D341Med (cell line): ENCODE data around the gene ZFAND6.
"Not testable (repeated sequence)": the region's sequence is repeated elsewhere in the genome, so short reads cannot be mapped to it uniquely, and the experiment has no call there.

Experiments
- DNase-seq: peaks from one replicate; pipeline ENCODE4 v3.0.0; 2012; ENCODE audit warnings: low spot score

The ZFAND6 gene

GRCh38 chr15:80058851-80059785 lies at the start of gene ZFAND6:
Gene ZFAND6, plus strand, starts transcription at chr15:80059676. Its CDS starts 60,669 bp downstream, at chr15:80120345.
- peak; percentile 97 for DNase-seq

GRCh38 chr15:80010131-80010673 lies 49.3 kb upstream of the ZFAND6 start:
- no peak for DNase-seq

GRCh38 chr15:80011041-80011523 lies 48.4 kb upstream of the ZFAND6 start:
- not testable (repeated sequence) for DNase-seq

- no peak for DNase-seq
Observed at GRCh38 chr15:80011596-80011995, 47.9 kb upstream of the ZFAND6 start.

- DNase-seq, result no peak
Observed at GRCh38 chr15:80012060-80012726, 47.3 kb upstream of the ZFAND6 start.

- DNase-seq, result not testable (repeated sequence)
Observed at GRCh38 chr15:80014186-80014585, 45.3 kb upstream of the ZFAND6 start.

- DNase-seq, result no peak
Observed at GRCh38 chr15:80015156-80015555, 44.3 kb upstream of the ZFAND6 start.

GRCh38 chr15:80016506-80016905 lies 43.0 kb upstream of the ZFAND6 start:
- not testable (repeated sequence) for DNase-seq

GRCh38 chr15:80017139-80017538 lies 42.3 kb upstream of the ZFAND6 start:
- DNase-seq, result not testable (repeated sequence)

- no peak for DNase-seq
Observed at GRCh38 chr15:80019168-80019745, 40.2 kb upstream of the ZFAND6 start.

- not testable (repeated sequence) for DNase-seq
Observed at GRCh38 chr15:80020149-80020548, 39.3 kb upstream of the ZFAND6 start.

- no peak for DNase-seq
Observed at GRCh38 chr15:80020731-80021130, 38.7 kb upstream of the ZFAND6 start.

- no peak for DNase-seq
Observed at GRCh38 chr15:80026310-80026709, 33.2 kb upstream of the ZFAND6 start.

GRCh38 chr15:80026754-80027153 lies 32.7 kb upstream of the ZFAND6 start:
- no peak for DNase-seq

GRCh38 chr15:80028937-80029336 lies 30.5 kb upstream of the ZFAND6 start:
- DNase-seq, result no peak

- DNase-seq, result no peak
Observed at GRCh38 chr15:80031841-80032240, 27.6 kb upstream of the ZFAND6 start.

GRCh38 chr15:80034629-80035028 lies 24.8 kb upstream of the ZFAND6 start:
- DNase-seq, result no peak

GRCh38 chr15:80036071-80036470 lies 23.4 kb upstream of the ZFAND6 start:
- DNase-seq, result no peak

- no peak for DNase-seq
Observed at GRCh38 chr15:80041494-80042253, 17.8 kb upstream of the ZFAND6 start.

- DNase-seq, result no peak
Observed at GRCh38 chr15:80042568-80042967, 16.9 kb upstream of the ZFAND6 start.

- DNase-seq, result not testable (repeated sequence)
Observed at GRCh38 chr15:80045219-80045618, 14.3 kb upstream of the ZFAND6 start.

- no peak for DNase-seq
Observed at GRCh38 chr15:80049046-80049445, 10.4 kb upstream of the ZFAND6 start.
